ENCODE results near the gene OR8D2. TPM values are rescaled to one million over a fixed set of nuclear protein-coding genes. Genes with fewer than 3 reads are reported as not detected.

OR8D2 gene
- total RNA-seq, 1 donor from 2014 or later: not detected

GRCh38 chr11:124311269-124311668 is 8.7 kb downstream of the OR8D2 start:
- DNase-seq (ENCODE audit: extremely low spot score in 2 of 2): no peak
- no peaks in the 10 kb centered on the region for H3K27me3 ChIP-seq
- intact Hi-C loops (cut with DNase I): loop anchor here (10.0 kb wide), 1 partner anchor 1356 kb away; no protein-coding TSS in a partner anchor
- TF ChIP-seq POLR2A (IDR thresholded peaks at IDR 0.05) (no peak), CTCF (IDR thresholded peaks at IDR 0.05) (no peak), POLR2AphosphoS5 (IDR thresholded peaks at IDR 0.05; ENCODE audit: insufficient read depth in 1 of 2, low read depth in 1 of 2) (no peak)
- no peaks in the 10 kb centered on the region for H3K9me3 ChIP-seq
- no peak overlapping the region for H3K27ac ChIP-seq
- no peaks in the 10 kb centered on the region for H3K4me1 ChIP-seq
- no peaks in the 10 kb centered on the region for H3K36me3 ChIP-seq
- H3K4me3 ChIP-seq: no peak overlapping the region

- Histone ChIP-seq H3K27me3 (no peaks in the 10 kb centered on the region), H3K4me3 (no peak overlapping the region), H3K9me3 (no peaks in the 10 kb centered on the region), H3K36me3 (no peaks in the 10 kb centered on the region), H3K4me1 (no peaks in the 10 kb centered on the region), H3K27ac (no peak overlapping the region)
- intact Hi-C loops (cut with DNase I): loop anchor here (10.0 kb wide), 1 partner anchor 1356 kb away; no protein-coding TSS in a partner anchor
- no peak for DNase-seq (ENCODE audit: extremely low spot score in 2 of 2)
- TF ChIP-seq CTCF (IDR thresholded peaks at IDR 0.05) (no peak), POLR2AphosphoS5 (IDR thresholded peaks at IDR 0.05; ENCODE audit: insufficient read depth in 1 of 2, low read depth in 1 of 2) (no peak), POLR2A (IDR thresholded peaks at IDR 0.05) (no peak)
These were observed 9.3 kb downstream of the OR8D2 start for GRCh38 chr11:124310721-124311120.

GRCh38 chr11:124307093-124307492 is 12.9 kb downstream of the OR8D2 start:
- no peak for DNase-seq (ENCODE audit: extremely low spot score in 2 of 2)
- Histone ChIP-seq H3K9me3 (no peaks in the 10 kb centered on the region), H3K27ac (no peak overlapping the region), H3K27me3 (no peaks in the 10 kb centered on the region), H3K4me3 (no peak overlapping the region), H3K4me1 (no peaks in the 10 kb centered on the region), H3K36me3 (no peaks in the 10 kb centered on the region)
- intact Hi-C loops (cut with DNase I): no loop called here
- TF ChIP-seq CTCF (IDR thresholded peaks at IDR 0.05): no peak
- TF ChIP-seq POLR2AphosphoS5 (IDR thresholded peaks at IDR 0.05; ENCODE audit: insufficient read depth in 1 of 2, low read depth in 1 of 2): no peak
- TF ChIP-seq POLR2A (IDR thresholded peaks at IDR 0.05): no peak

- H3K4me1 ChIP-seq: no peaks in the 10 kb centered on the region
- H3K27ac ChIP-seq: no peak overlapping the region
- intact Hi-C loops (cut with DNase I): no loop called here
- H3K36me3 ChIP-seq: no peaks in the 10 kb centered on the region
- DNase-seq (ENCODE audit: extremely low spot score in 2 of 2): no peak
- H3K9me3 ChIP-seq: no peaks in the 10 kb centered on the region
- H3K27me3 ChIP-seq: no peaks in the 10 kb centered on the region
- TF ChIP-seq POLR2AphosphoS5 (IDR thresholded peaks at IDR 0.05; ENCODE audit: insufficient read depth in 1 of 2, low read depth in 1 of 2) (no peak), CTCF (IDR thresholded peaks at IDR 0.05) (no peak), POLR2A (IDR thresholded peaks at IDR 0.05) (no peak)
- H3K4me3 ChIP-seq: no peak overlapping the region
These were observed 17.5 kb downstream of the OR8D2 start for GRCh38 chr11:124302347-124303125.

- no peak overlapping the region for H3K27ac ChIP-seq
- H3K4me3 ChIP-seq: no peak overlapping the region
- H3K27me3 ChIP-seq: no peaks in the 10 kb centered on the region
- TF ChIP-seq POLR2AphosphoS5 (IDR thresholded peaks at IDR 0.05; ENCODE audit: insufficient read depth in 1 of 2, low read depth in 1 of 2) (no peak), CTCF (IDR thresholded peaks at IDR 0.05) (no peak), POLR2A (IDR thresholded peaks at IDR 0.05) (no peak)
- H3K4me1 ChIP-seq: no peaks in the 10 kb centered on the region
- no peaks in the 10 kb centered on the region for H3K36me3 ChIP-seq
- intact Hi-C loops (cut with DNase I): no loop called here
- H3K9me3 ChIP-seq: no peaks in the 10 kb centered on the region
- DNase-seq (ENCODE audit: extremely low spot score in 2 of 2): no peak
These were observed 18.4 kb downstream of the OR8D2 start for GRCh38 chr11:124301548-124301947.

Measured in vagina (tissue), 2 donors.